Right lobe of liver (tissue), 6 donors: ENCODE measurements around the gene ATP8B3. TPM values are rescaled to one million over a fixed set of nuclear protein-coding genes. Genes with fewer than 3 reads are reported as not detected.

ENCODE experiments used
- ATAC-seq, 4 donors: fragments of 200-7000 bp; cut with Tn5 transposase; one replicate each; pipeline ENCODE4 v1.9.1; 2020; ENCODE audit warnings: mild to moderate bottlenecking in 4 of 4, moderate library complexity in 4 of 4
- DNase-seq, 3 donors: peaks; one replicate each; pipeline ENCODE4 v3.0.0-alpha.2; 2020
- H3K27ac ChIP-seq, 3 donors: fragments of 200-600 bp; one replicate each; pipeline ENCODE4 v1.8.0; 2022
- H3K27me3 ChIP-seq, 2 donors: fragments of 200-600 bp; one replicate each; pipeline ENCODE4 v1.8.0; 2022
- H3K36me3 ChIP-seq, 4 donors: fragments of 200-600 bp; sonication (generic) in 1 of 4; one replicate each; pipeline versions ENCODE4 v1.5.1 to v1.8.0; 2017 to 2022; ENCODE audit warnings: control low read depth in 1 of 4
- H3K4me1 ChIP-seq, 4 donors: fragments of 200-600 bp; sonication (generic) in 1 of 4; one replicate each; pipeline versions ENCODE4 v1.5.1 to v1.8.0; 2017 to 2022; ENCODE audit warnings: control low read depth in 1 of 4
- H3K4me3 ChIP-seq, 3 donors: fragments of 200-600 bp; one replicate each; pipeline ENCODE4 v1.8.0; 2022
- H3K9me3 ChIP-seq, 4 donors: fragments of 200-600 bp; sonication (generic) in 1 of 4; one replicate each; pipeline versions ENCODE4 v1.5.1 to v1.8.0; 2017 to 2022; ENCODE audit warnings: control low read depth in 1 of 4
- CTCF ChIP-seq, 4 donors: fragments of 200-600 bp in 3 of 4; fragments of 450-650 bp in 1 of 4; IDR thresholded peaks; one replicate each; pipeline versions ENCODE4 v1.5.1 to v1.8.0; 2016 to 2022; ENCODE audit warnings: antibody characterized with exemption in 4 of 4, mild to moderate bottlenecking in 2 of 4
- POLR2A ChIP-seq: fragments of 450-650 bp; IDR thresholded peaks from one replicate; pipeline ENCODE4 v1.6.1; 2017; ENCODE audit warnings: antibody characterized with exemption, mild to moderate bottlenecking
- WGBS: methylation state at CpG from one replicate; pipeline ENCODE4 v1.1.6; 2018; ENCODE audit warnings: low coverage, low lambda C conversion rate; ENCODE audit not compliant: insufficient coverage; ENCODE audit errors: missing lambda C conversion rate; 5-methylcytosine and 5-hydroxymethylcytosine counted together
- intact Hi-C, 2 donors: fragments of 100-400 bp; cut with DNase I; formaldehyde crosslinking; loops; one replicate each; pipeline versions ENCODE4 v1.11.2 to v1.14.1; 2022
- total RNA-seq, 6 experiments: library from RNA; depleted of rRNA in 2 of 6; stranded (reverse); fragments of >200 nt in 2 of 6; fragmentation: NEBNext Ultra II Directional in 3 of 6; extraction: Animal tissue kit (Norgen Biotek cat#: 25700) in 3 of 6; gene quantifications; one replicate each; pipeline versions ENCODE4 v1.1.0 to v1.2.4, GENCODE V29; 2016 to 2023
- donor health status: DM: no; HTN: yes; CAD: no.
- donor health status: DM: no; HTN: no; CAD: no.
- donor health status: DM: no; HTN: no; CAD: no.
- donor health status: DM: no; HTN: yes; CAD: no.
- donor health status: DM: no; HTN: yes; CAD: no.

The ATP8B3 gene
- total RNA-seq, 6 experiments from 2014 or later = 0.86 to 5.7 (median 3.1) TPM

GRCh38 chr19:1760020-1760419 is 52.1 kb downstream of the ATP8B3 start:
- Histone ChIP-seq H3K4me1 (peaks cover 0 to 4% (median 0%) of the 10 kb centered on the region in 4 donors), H3K4me3 (no peak overlapping the region), H3K9me3 (no peaks in the 10 kb centered on the region), H3K36me3 (no peaks in the 10 kb centered on the region), H3K27ac (no peak overlapping the region), H3K27me3 (peaks cover 12 to 54% of the 10 kb centered on the region in 2 donors)
- TF ChIP-seq POLR2A (no peak), CTCF (IDR thresholded peaks at IDR 0.05) (no peak)
- WGBS = 17% methylated on average over 7 of the region's 17 CpGs
- ATAC-seq = no peak
- no peak for DNase-seq
- intact Hi-C loops = loop anchor here in 1 of 2 donors (10.0 kb wide), 1 partner anchor 215 kb away; no protein-coding TSS in a partner anchor

- Histone ChIP-seq H3K36me3 (no peaks in the 10 kb centered on the region), H3K4me1 (peaks cover 0 to 7% (median 0%) of the 10 kb centered on the region in 4 donors), H3K9me3 (no peaks in the 10 kb centered on the region), H3K27me3 (peaks cover 12 to 59% of the 10 kb centered on the region in 2 donors), H3K4me3 (no peak overlapping the region), H3K27ac (no peak overlapping the region)
- intact Hi-C loops = no loop called here
- TF ChIP-seq POLR2A (no peak), CTCF (IDR thresholded peaks at IDR 0.05) (no peak)
- DNase-seq = no peak
- WGBS = 15% methylated on average over 7 of the region's 16 CpGs
- ATAC-seq = no peak
Measured at GRCh38 chr19:1758959-1759903, 52.8 kb downstream of the ATP8B3 start.

GRCh38 chr19:1758231-1758577 is 53.9 kb downstream of the ATP8B3 start:
- H3K4me3 ChIP-seq = no peak overlapping the region
- no peak for DNase-seq
- no peaks in the 10 kb centered on the region for H3K9me3 ChIP-seq
- TF ChIP-seq POLR2A = no peak
- no peak for TF ChIP-seq CTCF (IDR thresholded peaks at IDR 0.05)
- no peak for ATAC-seq
- H3K36me3 ChIP-seq = no peaks in the 10 kb centered on the region
- intact Hi-C loops = no loop called here
- no peak overlapping the region for H3K27ac ChIP-seq
- peaks cover 12 to 59% of the 10 kb centered on the region in 2 donors for H3K27me3 ChIP-seq
- peaks cover 0 to 7% (median 0%) of the 10 kb centered on the region in 4 donors for H3K4me1 ChIP-seq
- WGBS = 0% methylated on average over 1 of the region's 10 CpGs

- no peak for DNase-seq
- Histone ChIP-seq H3K9me3 (no peaks in the 10 kb centered on the region), H3K27ac (no peak overlapping the region), H3K4me3 (no peak overlapping the region), H3K27me3 (peaks cover 12 to 62% of the 10 kb centered on the region in 2 donors), H3K4me1 (peaks cover 0 to 7% (median 0%) of the 10 kb centered on the region in 4 donors), H3K36me3 (no peaks in the 10 kb centered on the region)
- intact Hi-C loops = no loop called here
- 3% methylated on average over 27 of the region's 86 CpGs for WGBS
- TF ChIP-seq POLR2A (no peak), CTCF (IDR thresholded peaks at IDR 0.05) (no peak)
- no peak for ATAC-seq
Measured at GRCh38 chr19:1757468-1758230, 54.4 kb downstream of the ATP8B3 start.
